K562 (cell line): ENCODE measurements around the gene ARPC4. TPM values are rescaled to one million over a fixed set of nuclear protein-coding genes. Genes with fewer than 3 reads are reported as not detected.

Experiments used
- BCL6 ChIP-seq: fragments of 250-450 bp; sonication (Bioruptor Pico); IDR thresholded peaks from 2 replicates; pipeline ENCODE4 v1.4.0; 2020
- BRCA1 ChIP-seq, 2 experiments: fragments of 450-650 bp in 1 of 2; sonication (generic) in 1 of 2; formaldehyde crosslinking in 1 of 2; IDR thresholded peaks; 2 replicates each; pipeline versions ENCODE4 v1.5.0 to v1.6.1; 2017 to 2020; ENCODE audit warnings: mild to moderate bottlenecking in 1 of 2, missing genetic modification reagents in 1 of 2
- CBFA2T3 ChIP-seq: fragments of 450-650 bp; IDR thresholded peaks from 2 replicates; pipeline ENCODE4 v1.6.1; 2017
- CCAR2 ChIP-seq: fragments of 200-400 bp; formaldehyde crosslinking; IDR thresholded peaks from 2 replicates; pipeline ENCODE4 v1.6.1; 2017; ENCODE audit warnings: mild to moderate bottlenecking, low read depth, low read length
- ELF1 ChIP-seq: fragments of 200-800 bp; sonication (Bioruptor generic); IDR thresholded peaks from 2 replicates; pipeline ENCODE4 v1.6.1; 2016; ENCODE audit warnings: missing genetic modification characterization, missing compliant biosample characterization
- ELF2 ChIP-seq: fragments of 250-450 bp; sonication (Bioruptor Pico); IDR thresholded peaks from 2 replicates; pipeline ENCODE4 v1.5.0; 2021; ENCODE audit warnings: mild to moderate bottlenecking
- ELK3 ChIP-seq: fragments of 450-650 bp; formaldehyde crosslinking; IDR thresholded peaks from 2 replicates; pipeline ENCODE4 v1.4.0; 2020; ENCODE audit warnings: mild to moderate bottlenecking
- EP300 ChIP-seq: IDR thresholded peaks from 2 replicates; pipeline ENCODE4 v1.6.1; 2012; ENCODE audit warnings: low read length, improper control_type of control experiment
- ESRRB ChIP-seq: fragments of 250-450 bp; sonication (Bioruptor Pico); IDR thresholded peaks from 2 replicates; pipeline ENCODE4 v1.5.0; 2020; ENCODE audit warnings: mild to moderate bottlenecking, moderate library complexity, borderline replicate concordance
- EWSR1 ChIP-seq: fragments of 450-650 bp; IDR thresholded peaks from 2 replicates; pipeline ENCODE4 v1.6.1; 2018; ENCODE audit warnings: borderline replicate concordance, mild to moderate bottlenecking, low read depth, moderate library complexity; ENCODE audit not compliant: partially characterized antibody
- KHSRP ChIP-seq: fragments of 450-650 bp; IDR thresholded peaks from 2 replicates; pipeline ENCODE4 v1.6.1; 2017
- MAX ChIP-seq: sonication (generic); formaldehyde crosslinking; IDR thresholded peaks from 2 replicates; pipeline ENCODE4 v1.9.0; 2022; ENCODE audit warnings: mild to moderate bottlenecking, missing genetic modification reagents
- MBD1 ChIP-seq: fragments of 250-450 bp; sonication (Bioruptor Pico); IDR thresholded peaks from 2 replicates; pipeline ENCODE4 v1.8.0; 2022; ENCODE audit warnings: inconsistent platforms
- MIER1 ChIP-seq: fragments of 450-650 bp; IDR thresholded peaks from 2 replicates; pipeline ENCODE4 v1.6.1; 2016; ENCODE audit warnings: antibody characterized with exemption, mild to moderate bottlenecking, low read depth
- MTF1 ChIP-seq: fragments of 250-450 bp; sonication (Bioruptor Pico); IDR thresholded peaks from 2 replicates; pipeline ENCODE4 v1.9.0; 2021; ENCODE audit warnings: moderate library complexity, mild to moderate bottlenecking, inconsistent platforms, borderline replicate concordance
- NFATC3 ChIP-seq: fragments of 450-650 bp; IDR thresholded peaks from 2 replicates; pipeline ENCODE4 v1.6.1; 2017; ENCODE audit warnings: mild to moderate bottlenecking
- PHB ChIP-seq: fragments of 250-450 bp; sonication (Bioruptor Pico); IDR thresholded peaks from 2 replicates; pipeline ENCODE4 v1.5.0; 2021
- PHB2 ChIP-seq: fragments of 450-650 bp; IDR thresholded peaks from 2 replicates; pipeline ENCODE4 v1.6.1; 2017; ENCODE audit warnings: low read depth
- POLR2B ChIP-seq: fragments of 450-650 bp; IDR thresholded peaks from 2 replicates; pipeline ENCODE4 v1.6.1; 2018; ENCODE audit warnings: low read depth; ENCODE audit not compliant: partially characterized antibody
- PREB ChIP-seq: sonication (generic); formaldehyde crosslinking; IDR thresholded peaks from 2 replicates; pipeline ENCODE4 v1.8.1; 2023; ENCODE audit warnings: mild to moderate bottlenecking, missing genetic modification reagents
- RBFOX2 ChIP-seq: fragments of 200-400 bp; formaldehyde crosslinking; IDR thresholded peaks from 2 replicates; pipeline ENCODE4 v1.6.1; 2017; ENCODE audit warnings: low read depth, mild to moderate bottlenecking, low read length, moderate library complexity
- RBM14 ChIP-seq: fragments of 200-400 bp; formaldehyde crosslinking; IDR thresholded peaks from 2 replicates; pipeline ENCODE4 v1.6.1; 2018; ENCODE audit warnings: low read depth, mild to moderate bottlenecking, low read length, moderate library complexity, borderline replicate concordance; ENCODE audit not compliant: insufficient read depth
- SRSF7 ChIP-seq: fragments of 200-400 bp; formaldehyde crosslinking; optimal IDR thresholded peaks from 2 replicates; pipeline ENCODE3; 2017; ENCODE audit warnings: mild to moderate bottlenecking, low read depth, low read length
- ZNF133 ChIP-seq: fragments of 250-450 bp; sonication (Bioruptor Pico); IDR thresholded peaks from 2 replicates; pipeline ENCODE4 v1.4.0; 2020; ENCODE audit warnings: mild to moderate bottlenecking
- ZNF134 ChIP-seq: fragments of 250-450 bp; sonication (Bioruptor Pico); conservative IDR thresholded peaks from 2 replicates; pipeline ENCODE4 v1.4.0; 2020
- ZNF197 ChIP-seq: fragments of 200-800 bp; sonication (Bioruptor generic); IDR thresholded peaks from 2 replicates; pipeline ENCODE4 v1.6.1; 2016; ENCODE audit warnings: low read depth, missing genetic modification characterization, missing compliant biosample characterization
- ZNF324 ChIP-seq: fragments of 250-450 bp; sonication (Bioruptor Pico); IDR thresholded peaks from 2 replicates; pipeline ENCODE4 v1.4.0; 2020; ENCODE audit warnings: mild to moderate bottlenecking
- ZNF699 ChIP-seq: fragments of 250-450 bp; sonication (Bioruptor Pico); IDR thresholded peaks from 2 replicates; pipeline ENCODE4 v1.8.0; 2021; ENCODE audit warnings: mild to moderate bottlenecking, moderate library complexity; ENCODE audit not compliant: insufficient replicate concordance
- polyA plus RNA-seq, 8 experiments: library from polyadenylated mRNA; depleted of rRNA in 4 of 8; stranded (reverse) in 5 of 8; unstranded in 3 of 8; fragments of >200 nt; fragmentation: Nextera tagmentation in 2 of 8; fragmentation: Illumina TruSeq in 1 of 8; extraction: Ambion mirVana in 2 of 8; extraction: Trizol in 1 of 8; gene quantifications; 2 replicates each; pipeline versions ENCODE4 v1.2.1 to v1.2.3, GENCODE V29; 2011 to 2014; ENCODE audit warnings: inconsistent platforms in 1 of 8, missing spikeins in 1 of 8
- total RNA-seq, 7 experiments: library from RNA; depleted of rRNA in 6 of 7; stranded (reverse); fragments of >200 nt in 6 of 7; fragmentation: Illumina TruSeq in 2 of 7; extraction: Trizol in 2 of 7; gene quantifications; 2 replicates each; pipeline versions ENCODE4 v1.2.1 to v1.2.3, GENCODE V29; 2011 to 2021; ENCODE audit warnings: low replicate concordance in 1 of 7

ARPC4 gene
- total and polyA plus RNA-seq, 9 of the 15 experiments (the other 6 are each of a cell fraction or from before 2014, with no cell fraction given), result 20.1 to 153 (median 119) TPM

GRCh38 chr3:9791790-9792404, 985 bp upstream of the ARPC4 start (continued):
- TF ChIP-seq PREB (no peak), NFATC3 (no peak), PHB2 (no peak), MIER1 (peak; percentile 62; the same call in 1 of the 2 replicates), BCL6 (0 out of 2 replicates have a peak, but pooled peaks have one; percentile 20), RBM14 (no peak), CCAR2 (no peak), PHB (CRISPR knock-in tag) (peak; percentile 62; the same call in 1 of the 2 replicates), MTF1 (no peak), ELF1 (no peak), ZNF324 (CRISPR knock-in tag) (no peak), ZNF134 (no peak), ESRRB (CRISPR knock-in tag) (no peak), ELK3 (CRISPR knock-in tag) (no peak), EWSR1 (no peak), ZNF699 (CRISPR knock-in tag) (no peak), SRSF7 (no peak), MBD1 (CRISPR knock-in tag) (no peak), ELF2 (CRISPR knock-in tag) (no peak; the same call in 1 of the 2 replicates), POLR2B (no peak), CBFA2T3 (no peak), ZNF133 (CRISPR knock-in tag) (no peak), MAX (CRISPR knock-in tag) (no peak), KHSRP (no peak), BRCA1 (IDR thresholded peaks at IDR 0.05) (no peak), BRCA1 (CRISPR knock-in tag; IDR thresholded peaks at IDR 0.05) (no peak), RBFOX2 (no peak), EP300 (no peak), ZNF197 (no peak)
